Activated CD4-positive, CD25-positive, alpha-beta regulatory T cell treated with anti-CD3 and anti-CD28 coated beads, Interleukin-2, amount 50 U/mL, for 72 hours (primary cell): Measurements from ENCODE around the gene GATD1.

Source experiments
- DNase-seq: peaks from one replicate; pipeline ENCODE4 v3.0.0; 2021

The GATD1 gene

DNA sequence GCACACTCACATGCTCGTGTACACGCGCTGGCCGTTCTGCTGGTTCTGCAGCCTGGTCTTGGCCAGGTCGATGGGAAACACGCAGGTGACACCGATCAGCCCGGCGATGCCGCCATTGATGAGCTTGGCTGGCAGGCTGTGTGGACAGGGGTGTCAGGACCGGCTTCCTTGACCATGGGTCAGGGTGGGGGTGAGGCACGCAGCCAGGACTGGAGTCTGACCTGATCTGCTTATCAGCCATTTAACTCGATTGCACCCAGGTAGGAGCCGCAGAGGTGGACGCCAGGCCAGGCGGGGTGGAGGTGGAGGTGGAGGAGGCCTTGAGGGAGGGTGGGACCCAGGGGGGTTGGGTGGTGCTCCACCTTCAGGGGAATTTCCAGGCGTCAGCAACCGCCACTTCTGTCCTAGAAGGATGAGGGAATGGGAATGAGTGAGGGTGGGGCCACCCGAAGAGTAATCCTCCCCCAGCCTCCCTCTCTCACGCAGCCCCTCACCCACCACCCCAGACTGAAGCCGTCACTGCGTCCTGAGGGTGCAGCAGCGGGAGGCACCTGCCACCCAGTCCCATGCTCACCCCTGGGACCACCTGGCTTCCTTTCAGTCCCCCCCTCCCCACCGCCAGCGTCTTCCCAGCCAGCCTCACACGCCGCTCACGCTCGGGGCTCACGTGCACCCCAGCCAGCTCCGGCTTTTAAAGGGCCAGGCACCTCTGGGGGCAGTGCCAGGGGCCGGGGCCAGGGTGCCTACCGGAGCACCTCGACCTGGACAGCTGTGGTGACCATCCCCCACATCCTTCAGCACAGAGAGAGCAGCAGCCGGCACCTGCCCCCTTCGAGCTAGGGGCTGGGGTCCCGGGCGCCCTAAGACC, 17.7 kb upstream of the GATD1 start:
- no peak for DNase-seq

DNA sequence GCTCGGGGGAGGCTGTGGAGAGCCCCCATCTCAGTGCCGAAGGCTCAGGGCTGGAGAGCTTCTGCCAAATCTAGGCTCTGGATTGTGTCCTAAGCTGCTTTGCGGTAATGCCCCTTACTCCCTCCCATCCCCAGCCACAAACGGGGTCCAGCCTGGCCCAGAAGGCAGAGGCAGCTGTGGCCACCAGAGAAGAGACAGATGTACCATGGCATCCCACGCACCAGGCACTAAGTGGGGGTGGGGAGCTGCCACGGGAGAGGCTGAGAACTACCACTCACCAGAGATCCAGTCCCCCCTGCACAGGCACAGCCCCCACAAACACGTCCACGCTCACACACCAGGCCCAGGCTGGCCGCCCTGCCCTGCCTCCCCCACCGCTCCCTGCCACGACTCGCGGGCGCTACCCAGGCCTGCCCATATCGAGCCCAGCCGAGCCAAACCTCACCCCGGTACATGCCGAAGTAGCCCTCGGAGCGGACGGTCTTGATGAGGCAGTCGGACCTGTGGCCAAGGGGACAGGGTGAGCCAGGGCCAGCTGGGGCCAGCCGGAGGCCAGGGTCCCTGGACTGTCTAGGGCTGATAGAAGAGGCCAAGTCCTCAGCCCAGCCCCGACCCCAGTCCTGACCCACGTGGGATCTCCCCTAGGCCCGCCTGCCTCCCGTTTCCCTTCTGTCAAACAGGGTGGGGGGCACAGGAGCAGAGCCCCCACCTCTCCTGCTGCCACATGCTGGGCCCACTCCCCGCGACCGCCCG, 16.9 kb upstream of the GATD1 start:
- DNase-seq: no peak

DNA sequence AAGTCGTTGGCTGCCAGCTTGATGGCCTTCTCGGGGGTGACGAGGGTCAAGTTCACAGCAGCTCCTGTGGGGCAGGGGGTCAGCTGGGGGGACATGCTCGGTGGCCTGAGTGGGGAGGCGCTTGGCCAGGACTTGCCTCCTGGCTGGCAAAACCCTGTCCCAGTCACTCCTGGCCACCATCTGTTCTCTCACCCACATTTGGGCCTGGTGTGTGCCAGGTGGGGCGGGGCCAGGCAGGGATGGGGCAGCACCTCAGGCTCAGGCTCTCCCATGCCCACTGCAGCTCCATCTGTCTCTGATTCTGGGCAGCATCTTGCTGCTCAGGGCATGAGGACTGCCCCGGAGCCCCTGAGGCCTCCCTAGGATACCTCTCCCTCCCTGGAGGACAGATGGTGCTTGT, 16.3 kb upstream of the GATD1 start:
- no peak for DNase-seq

DNA sequence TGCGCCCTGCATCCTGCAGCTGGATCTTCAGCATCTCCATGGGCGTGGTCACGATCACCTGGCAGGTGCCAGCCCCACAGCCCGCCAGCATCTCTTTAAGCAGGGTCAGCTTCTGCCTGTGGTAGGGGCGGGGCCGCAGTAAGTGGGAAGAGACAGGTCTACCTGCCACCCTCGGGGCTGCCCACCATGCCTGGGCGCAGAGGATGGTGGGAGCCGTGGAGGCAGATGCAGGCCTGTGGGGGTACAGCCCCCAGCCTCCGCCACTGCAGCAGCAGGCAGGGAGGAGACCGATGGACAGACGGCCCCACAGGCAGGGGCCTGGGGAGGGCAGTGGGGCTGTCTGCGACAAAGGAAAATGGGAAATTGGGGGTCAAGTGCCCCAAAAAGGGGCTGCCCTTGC, 15.6 kb upstream of the GATD1 start:
- no peak for DNase-seq

DNA sequence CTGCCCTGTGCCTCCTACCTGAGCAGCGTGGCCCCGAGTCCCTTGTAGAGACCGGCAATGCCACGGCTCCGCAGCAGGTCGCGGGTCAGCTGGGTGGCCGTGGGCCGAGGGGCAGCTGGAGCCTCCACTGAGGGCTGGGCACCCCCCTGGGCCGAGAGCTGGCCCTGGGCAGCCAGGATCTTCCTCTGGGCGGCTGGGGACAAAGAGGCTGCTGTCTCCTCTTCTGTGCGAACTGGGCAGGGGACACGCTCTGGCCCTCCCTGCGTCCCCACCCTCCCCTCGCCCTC, 15.2 kb upstream of the GATD1 start:
- no peak for DNase-seq

DNA sequence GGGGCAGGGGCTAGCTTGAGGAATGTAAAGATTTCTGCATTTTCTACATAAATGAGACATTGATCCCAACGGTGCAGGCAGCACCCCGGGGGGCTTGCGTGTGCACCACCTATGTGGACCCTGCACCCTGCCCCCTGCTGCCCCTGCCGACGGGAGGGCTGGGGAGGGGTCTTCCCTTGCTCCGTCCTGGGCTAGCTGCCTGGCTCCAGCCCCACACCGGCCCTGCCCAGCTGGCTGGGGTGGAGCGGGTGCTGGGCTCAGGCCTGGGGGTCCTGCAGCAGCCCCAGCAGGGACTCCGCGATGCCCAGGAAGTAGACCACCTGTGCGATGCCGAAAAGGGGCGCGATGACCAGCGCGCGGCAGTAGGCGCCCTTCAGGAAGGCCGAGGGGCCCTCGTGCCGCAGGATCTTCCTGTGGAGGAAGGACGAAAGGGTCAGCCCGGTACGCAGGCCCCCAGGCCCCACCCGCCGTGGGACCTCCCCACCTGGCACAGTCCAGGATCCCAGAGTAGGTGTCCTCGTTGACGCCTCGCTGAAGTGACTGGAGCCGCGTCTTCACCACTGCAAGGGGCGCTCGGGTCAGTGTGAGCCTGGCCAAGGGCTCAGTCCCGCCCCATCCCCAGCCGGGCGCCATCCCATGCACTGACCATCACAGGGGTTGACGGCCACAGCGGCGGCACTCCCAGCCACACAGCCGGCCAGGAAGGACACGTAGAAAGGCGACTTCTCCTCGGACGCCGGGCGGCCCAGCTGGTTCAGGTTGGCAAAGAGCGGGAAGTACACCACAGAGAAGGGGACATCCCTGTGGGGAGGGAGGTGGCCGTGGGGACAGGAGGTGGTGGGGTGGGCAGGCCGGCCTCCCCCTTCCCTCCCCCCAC, 14.6 kb upstream of the GATD1 start:
- no peak for DNase-seq

DNA sequence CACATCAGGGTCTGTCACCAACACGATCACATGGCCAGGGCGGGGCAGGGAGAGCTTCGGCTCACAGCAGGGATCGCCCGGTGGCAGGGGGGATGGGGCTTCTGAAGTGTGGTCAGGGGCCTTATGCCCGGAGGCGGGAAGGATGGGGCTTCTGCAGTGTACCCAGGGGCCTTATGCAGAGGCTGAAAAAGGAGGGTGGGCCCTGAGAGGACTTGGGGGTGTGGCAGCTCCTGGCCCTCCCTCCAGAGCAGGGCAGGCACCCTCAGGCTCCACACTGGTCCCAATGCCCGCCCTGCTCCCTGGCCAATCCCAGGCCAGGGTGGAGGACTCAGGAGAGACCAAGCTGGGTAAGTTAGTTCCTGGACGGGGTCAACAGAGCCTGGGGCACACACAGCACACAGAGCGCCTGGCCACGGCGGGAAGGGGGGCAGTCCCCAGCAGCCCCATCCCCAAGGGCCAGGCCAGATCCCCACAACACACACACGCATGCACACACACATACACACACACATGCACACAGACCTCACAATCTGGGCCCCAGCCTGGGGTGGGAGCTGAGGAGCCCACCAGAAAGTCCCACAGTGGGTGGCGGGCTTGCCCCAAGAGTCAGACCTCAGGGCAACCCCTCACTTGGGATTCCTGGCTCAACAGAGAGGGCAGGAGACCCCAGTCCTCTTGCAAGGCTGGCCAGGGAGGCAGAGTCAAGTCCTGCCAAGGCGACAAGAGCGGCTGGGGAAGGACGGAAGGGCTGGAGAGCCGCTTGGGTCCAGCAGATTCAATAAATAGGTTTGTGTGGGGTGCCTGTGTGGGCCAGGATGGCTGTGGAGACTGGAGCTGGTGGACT, 13.7 kb upstream of the GATD1 start:
- DNase-seq: no peak

DNA sequence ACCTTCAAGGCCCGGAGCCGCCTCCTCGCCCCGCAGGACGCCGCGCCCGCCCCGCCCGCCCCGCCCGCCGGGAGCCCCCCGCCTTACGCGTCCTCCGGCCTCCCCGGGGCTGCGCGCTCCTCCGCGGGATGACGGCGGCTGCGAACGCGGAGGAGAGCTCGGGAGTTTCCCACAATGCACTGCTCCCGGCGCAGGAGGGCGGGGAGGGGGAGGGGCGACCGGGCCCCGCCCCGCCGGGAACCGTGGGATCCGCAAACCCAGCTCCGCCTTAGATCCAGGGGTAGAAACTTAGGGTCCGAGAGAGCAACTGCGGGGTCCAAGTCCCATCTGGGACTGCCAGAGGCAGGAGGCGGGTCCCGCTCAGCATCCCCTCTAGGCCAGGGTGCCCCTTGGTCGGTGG, 12.7 kb upstream of the GATD1 start, which contains the start of gene CEND1:
TSS of gene CEND1 (minus strand) at position 148 of the 400 bp plus-strand sequence. CDS start 1,514 bp downstream, outside the sequence.
- peak; percentile 57 for DNase-seq

DNA sequence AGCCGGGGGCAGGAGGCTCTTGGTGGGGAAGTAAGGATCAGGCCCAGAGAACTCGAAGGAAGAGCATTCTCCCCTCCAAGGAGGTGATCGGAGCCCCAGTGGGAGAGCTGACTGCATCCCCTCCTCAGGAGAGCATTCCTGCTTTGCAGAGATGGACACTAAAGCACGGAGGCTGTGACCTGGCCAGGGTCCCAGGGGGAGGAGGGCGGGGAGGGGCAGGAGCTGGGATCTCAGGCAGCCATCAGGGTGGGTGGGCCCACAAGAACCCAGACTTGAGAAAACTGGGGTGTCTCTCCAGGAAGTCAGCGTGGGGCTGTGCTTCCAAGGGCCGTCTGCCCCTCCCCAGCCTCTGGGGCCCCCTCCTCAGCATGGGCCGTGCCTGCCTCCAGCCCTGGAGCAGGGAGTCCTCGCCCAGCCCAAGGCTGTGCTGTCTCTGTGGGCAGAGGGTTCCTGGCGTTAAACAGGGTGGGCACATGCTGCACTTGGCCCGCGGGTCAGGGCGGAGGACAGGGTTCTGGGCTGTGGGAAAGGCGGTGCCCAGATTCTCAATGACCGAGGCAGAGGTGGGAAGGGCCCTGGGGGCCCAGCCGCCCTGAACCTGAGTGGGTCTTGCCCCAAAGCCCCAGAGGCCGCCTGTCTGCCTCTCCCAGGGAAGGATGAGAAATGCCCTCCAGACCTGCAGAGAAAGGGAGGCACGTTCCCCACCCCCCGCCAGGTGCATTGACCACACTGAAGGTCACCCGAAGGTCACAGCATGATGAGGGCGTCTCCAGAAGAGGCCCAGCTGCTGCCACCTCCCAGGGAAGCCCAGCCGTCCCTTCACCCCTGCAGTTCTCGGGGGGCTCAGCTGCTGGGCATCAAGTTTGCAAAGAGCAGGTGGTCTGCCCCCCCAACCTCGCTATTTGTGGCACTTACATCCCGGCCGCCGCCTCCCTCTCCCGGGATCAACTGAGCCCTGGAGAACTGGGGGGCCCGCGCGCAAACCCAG, 12.0 kb upstream of the GATD1 start:
- no peak for DNase-seq

DNA sequence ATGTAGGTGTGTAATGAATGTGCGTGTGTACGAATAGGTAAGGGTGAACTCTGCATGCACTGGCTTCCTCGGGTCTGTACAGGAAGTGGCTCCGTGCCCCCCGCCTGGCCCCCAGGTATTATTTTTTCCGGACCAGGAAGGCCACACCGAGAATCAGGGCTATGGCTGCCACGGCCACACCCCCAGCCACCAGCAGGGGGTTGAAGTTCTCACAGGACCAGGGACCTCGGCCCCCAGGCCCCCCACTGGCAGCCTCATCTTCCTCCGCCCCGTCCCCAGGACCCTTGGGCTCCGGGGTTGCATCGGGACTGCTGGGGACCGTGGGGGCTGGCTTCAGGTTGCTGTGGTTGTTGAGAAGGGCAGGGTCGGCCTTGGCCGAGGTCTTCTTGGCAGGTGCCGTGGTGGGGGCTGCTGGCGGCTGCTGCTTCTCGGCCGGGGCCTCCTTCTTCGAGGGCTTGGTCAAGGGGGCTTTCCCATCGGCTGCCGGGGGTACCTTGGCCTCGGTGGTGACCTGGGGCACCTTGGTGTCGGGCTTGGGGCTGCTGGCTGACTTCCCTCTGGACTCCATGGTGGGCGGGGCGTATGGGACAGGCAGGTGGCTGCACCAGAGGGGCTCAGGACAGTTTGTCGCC, 10.8 kb upstream of the GATD1 start:
- DNase-seq: no peak

DNA sequence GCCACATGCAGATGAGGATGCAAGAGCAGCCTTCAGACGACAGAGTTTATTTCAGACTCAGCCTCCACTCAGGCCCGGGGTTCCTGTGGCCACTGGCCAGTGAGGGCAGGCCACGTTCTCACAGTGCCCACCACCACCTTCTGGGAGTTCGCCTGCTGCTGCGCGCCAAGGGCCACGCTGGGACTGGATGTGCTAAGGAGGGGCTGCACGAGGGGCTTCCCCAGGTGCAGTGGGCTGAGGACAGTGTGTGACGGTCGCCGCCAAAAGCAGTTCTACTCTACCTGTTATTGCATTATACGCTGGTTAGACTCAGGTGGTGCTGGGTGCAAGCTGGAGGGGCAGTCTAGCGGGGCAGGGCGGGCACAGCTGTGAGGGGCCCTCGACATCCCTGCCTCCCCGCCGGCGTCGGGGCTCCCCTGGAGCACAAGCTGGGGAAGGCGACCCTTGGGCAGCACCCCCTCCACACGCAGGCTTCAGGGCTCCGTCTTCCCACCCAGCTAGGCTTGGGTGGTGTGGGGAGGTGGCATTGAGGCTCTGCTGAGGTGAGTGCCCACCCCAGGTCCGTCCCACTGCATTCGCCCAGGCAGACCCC, 9.9 kb upstream of the GATD1 start:
- no peak for DNase-seq

DNA sequence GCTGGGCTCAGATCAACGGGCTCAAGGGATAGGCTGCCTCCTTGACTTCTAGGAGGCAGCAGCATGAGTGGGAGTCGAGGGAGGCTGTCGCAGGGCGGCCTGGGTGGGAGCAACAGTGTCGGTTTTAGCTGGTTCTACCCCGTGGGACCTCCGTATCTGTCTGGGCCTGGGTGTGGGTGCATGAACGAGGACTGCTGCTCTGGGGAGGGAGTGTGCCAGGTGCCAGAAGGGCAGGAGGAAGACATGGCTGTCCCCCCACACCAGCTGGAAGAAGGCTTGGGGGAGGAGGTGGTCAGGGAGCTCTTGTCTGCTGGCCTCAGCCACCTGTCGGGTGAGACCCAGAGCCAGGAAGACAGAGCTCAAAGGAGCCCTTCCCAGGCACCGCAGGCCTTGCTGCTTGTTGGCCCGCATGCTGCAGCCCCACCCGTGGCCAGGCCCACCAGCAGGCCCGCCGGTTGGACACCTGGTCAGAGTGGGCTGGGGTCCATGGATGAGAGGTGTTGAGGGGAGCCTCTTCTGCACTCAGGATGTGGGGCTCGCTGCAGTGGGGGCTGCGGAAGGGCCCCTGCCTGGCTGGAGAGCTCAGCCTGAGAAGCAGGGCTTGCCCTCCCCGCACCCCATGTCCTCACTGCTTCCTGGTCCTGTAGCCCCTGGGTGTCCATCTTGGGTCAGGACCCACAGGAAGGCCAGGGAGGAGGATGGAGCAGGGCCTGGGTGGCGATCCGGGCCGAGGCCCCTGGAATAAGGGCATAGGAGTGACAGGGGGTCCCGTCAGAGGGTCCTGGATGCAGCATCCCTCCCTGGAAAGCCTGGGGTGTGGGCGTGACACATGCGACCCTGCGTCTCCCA, 9.2 kb upstream of the GATD1 start:
- no peak for DNase-seq

DNA sequence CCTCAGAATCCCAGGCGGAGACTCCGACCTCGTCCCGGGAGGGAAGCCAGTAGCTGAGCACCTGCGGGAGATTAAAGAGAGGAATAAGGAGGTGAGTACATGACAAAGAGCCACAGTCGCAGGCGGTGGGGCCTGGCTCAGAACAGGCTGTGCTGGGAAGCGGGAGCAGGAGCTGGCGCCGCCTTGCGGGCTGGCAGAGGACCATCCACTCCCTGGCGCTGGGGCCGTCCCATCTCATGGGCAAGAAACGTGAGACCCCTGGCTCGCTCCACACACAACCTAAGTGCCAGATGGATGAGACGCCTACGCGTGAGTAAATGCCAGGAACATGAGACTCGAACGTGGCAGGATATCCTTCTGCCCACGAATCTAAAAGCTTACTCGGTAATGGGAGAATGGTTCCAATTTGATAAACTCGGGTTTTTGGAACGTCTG, 6.3 kb upstream of the GATD1 start:
- DNase-seq: no peak

DNA sequence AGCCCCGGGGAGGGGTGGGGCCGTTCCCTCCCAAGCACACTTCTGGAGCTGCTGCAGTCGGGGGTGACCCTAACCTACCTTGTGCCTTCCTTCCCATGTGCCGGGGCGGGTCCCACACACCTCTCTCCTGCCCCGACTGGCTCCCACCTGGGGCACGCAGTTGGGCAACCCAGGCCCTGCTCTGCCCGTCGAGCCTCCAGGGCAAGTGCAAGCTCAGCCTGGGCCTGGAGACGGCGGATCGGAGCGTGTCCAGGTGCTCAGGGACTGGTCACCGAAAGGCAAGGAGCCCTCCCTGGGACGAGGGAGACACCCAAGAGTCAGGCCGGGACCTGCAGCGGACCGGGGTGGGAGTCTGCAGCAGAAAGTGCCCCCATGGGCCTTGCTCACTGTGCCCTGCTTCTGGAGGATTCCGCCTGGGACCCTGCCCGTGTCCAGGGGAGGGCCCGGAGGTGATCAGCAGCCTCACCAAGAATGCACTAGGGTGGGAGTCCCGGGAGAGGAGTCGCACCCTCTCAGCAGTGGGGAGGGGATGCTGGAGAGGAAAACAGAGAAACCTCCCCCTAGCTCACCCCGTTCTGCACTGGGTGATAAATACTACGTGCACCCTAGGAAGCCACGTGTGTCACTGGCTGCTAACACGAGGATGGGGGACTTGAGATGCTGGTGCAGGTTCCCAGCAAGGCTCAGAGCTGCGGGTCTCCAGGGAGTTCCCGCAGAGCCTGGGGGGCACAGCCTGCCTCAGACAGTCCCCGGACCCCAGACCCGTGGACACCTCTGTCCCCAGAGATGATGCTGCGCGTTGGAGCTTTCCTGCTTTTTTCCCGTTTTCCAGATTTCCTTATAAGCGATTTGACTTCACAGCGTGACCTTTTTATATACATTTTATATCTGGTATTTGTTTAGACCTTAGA, 5.2 kb upstream of the GATD1 start:
- no peak for DNase-seq

DNA sequence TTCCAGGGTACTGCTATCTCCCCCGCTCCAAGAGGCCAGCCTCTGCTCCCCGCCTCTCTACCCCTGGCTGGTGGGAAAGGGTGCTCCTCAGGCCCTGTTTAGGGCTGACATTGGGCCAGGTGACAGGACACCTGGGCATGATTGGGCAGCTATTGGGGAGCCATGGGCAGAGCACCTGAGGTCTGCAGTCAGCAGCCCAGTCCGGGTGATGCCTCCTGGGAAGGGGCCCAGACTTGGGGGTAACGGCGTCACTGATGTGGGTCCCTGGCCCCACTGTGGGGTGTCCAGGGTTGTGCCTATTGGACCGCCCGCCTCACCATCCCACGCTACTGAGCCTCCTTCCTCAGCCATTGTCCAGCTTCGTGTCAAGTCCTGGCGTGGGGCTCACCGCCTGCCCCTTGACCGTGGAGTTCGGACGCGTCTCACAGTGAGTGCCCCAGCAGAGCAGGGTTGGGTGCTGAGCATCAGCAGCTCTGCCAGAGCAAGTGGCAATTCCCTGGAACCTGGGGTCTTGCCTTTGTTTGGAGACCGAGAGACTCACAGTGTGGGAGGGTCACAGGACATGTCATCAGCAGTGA, 2.8 kb upstream of the GATD1 start:
- no peak for DNase-seq

DNA sequence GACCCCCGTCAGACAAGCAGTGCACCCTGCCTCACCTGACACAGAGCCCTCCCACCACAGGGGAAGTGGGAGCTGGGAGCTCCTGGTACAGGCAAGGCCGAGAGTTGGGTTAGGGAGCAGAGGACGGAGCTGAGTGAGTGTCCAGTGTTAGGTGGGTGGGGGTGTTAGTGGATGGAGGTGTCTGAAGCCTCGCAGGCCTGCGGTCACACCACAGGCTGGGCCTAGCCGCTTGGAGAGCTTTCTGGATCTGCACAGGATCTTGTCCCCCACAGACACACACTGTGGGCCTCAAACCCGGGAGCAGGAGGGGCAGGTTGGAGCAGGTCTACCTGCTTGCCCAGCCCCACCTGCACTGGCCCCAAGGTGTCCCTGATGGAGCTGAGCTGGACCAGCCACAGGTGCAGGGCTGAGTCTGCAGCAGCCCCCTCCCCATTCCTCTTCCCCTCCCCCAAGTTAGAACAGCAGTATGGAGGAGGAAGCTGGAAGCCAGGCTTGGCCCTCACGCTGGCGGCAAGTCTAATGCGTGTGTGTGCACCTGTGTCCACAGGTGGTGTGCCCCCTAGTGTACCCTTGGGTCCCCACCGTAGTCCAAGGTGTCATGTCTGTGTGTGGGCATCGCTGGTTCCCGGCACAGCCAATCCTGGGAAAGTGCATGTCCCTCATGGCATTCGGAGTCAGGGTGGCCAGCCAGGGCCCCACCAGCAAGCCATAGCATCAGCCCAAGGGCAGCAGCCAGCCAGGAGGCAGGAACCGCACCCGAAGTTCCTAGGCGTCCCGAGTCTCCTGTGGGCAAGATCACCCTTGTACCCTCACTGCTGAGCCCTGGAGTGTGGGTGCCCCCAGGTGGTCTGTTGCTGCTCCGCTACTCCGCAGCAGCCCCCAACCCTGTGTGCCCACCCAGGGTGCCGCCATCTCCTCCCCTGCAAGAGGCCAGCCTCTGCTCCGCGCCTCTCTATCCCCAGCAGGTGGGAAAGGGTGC, 2.0 kb upstream of the GATD1 start:
- DNase-seq: no peak
